DOHH2 (cell line): ENCODE data around the gene MDM1.

ENCODE experiments used
- H3F3A ChIP-seq: fragments of 200-600 bp; sonication (generic), shearing (Covaris generic); 2 replicates; pipeline ENCODE4 v1.6.0; 2016; ENCODE audit warnings: antibody characterized with exemption, mild to moderate bottlenecking; ENCODE audit not compliant: control insufficient read depth, insufficient read depth
- H3K27ac ChIP-seq: fragments of 200-600 bp; sonication (generic); 2 replicates; pipeline ENCODE4 v1.5.1; 2014; ENCODE audit warnings: low read depth, mild to moderate bottlenecking, low read length, moderate library complexity
- H3K27me3 ChIP-seq: fragments of 200-600 bp; sonication (generic); 2 replicates; pipeline ENCODE4 v1.6.1; 2014; ENCODE audit warnings: mild to moderate bottlenecking, low read length, mixed read lengths; ENCODE audit not compliant: control insufficient read depth
- H3K36me3 ChIP-seq: fragments of 200-600 bp; sonication (generic); 2 replicates; pipeline ENCODE4 v1.6.1; 2014; ENCODE audit warnings: mild to moderate bottlenecking, low read length, moderate library complexity, mixed read lengths; ENCODE audit not compliant: control insufficient read depth
- H3K4me1 ChIP-seq: fragments of 200-600 bp; sonication (generic); 2 replicates; pipeline ENCODE4 v1.6.1; 2014; ENCODE audit warnings: mild to moderate bottlenecking, low read length, mixed read lengths; ENCODE audit not compliant: control insufficient read depth
- H3K4me2 ChIP-seq: fragments of 200-600 bp; sonication (generic); 2 replicates; pipeline ENCODE4 v1.6.0; 2014; ENCODE audit warnings: mild to moderate bottlenecking, low read length, moderate library complexity
- H3K4me3 ChIP-seq: fragments of 200-600 bp; sonication (generic); 2 replicates; pipeline ENCODE4 v1.5.1; 2014; ENCODE audit warnings: mild to moderate bottlenecking, low read length, mixed read lengths
- H3K79me2 ChIP-seq: fragments of 200-600 bp; sonication (generic); 2 replicates; pipeline ENCODE4 v1.6.1; 2014; ENCODE audit warnings: mild to moderate bottlenecking, low read length, mixed read lengths; ENCODE audit not compliant: control insufficient read depth
- H3K9me2 ChIP-seq: fragments of 200-600 bp; sonication (generic); replicated peaks from 2 replicates; pipeline ENCODE4 v1.6.1; 2014; ENCODE audit warnings: mild to moderate bottlenecking, low read length, mixed read lengths; ENCODE audit not compliant: control insufficient read depth
- H3K9me3 ChIP-seq: fragments of 200-600 bp; sonication (generic); 2 replicates; pipeline ENCODE4 v1.6.1; 2014; ENCODE audit warnings: antibody characterized with exemption, low read length, mixed read lengths; ENCODE audit not compliant: control insufficient read depth, insufficient read depth
- H4K20me1 ChIP-seq: fragments of 200-600 bp; sonication (generic); 2 replicates; pipeline ENCODE4 v1.6.0; 2014; ENCODE audit warnings: low read depth, mild to moderate bottlenecking, antibody characterized with exemption, low read length, moderate library complexity; ENCODE audit not compliant: control insufficient read depth, insufficient read depth
- EZH2phosphoT487 ChIP-seq: fragments of 200-600 bp; sonication (generic); IDR thresholded peaks from 2 replicates; pipeline ENCODE4 v1.6.1; 2017; ENCODE audit warnings: borderline replicate concordance, mild to moderate bottlenecking, antibody characterized with exemption, low read length, moderate library complexity, mixed read lengths
- TF ChIP-seq, protein P1 (sequence below): fragments of 200-600 bp; sonication (generic); IDR thresholded peaks from one replicate; pipeline ENCODE4 v1.5.1; 2014; ENCODE audit warnings: antibody characterized with exemption, mild to moderate bottlenecking, low read depth, low read length; ENCODE audit not compliant: poor library complexity, severe bottlenecking

The MDM1 gene

DNA sequence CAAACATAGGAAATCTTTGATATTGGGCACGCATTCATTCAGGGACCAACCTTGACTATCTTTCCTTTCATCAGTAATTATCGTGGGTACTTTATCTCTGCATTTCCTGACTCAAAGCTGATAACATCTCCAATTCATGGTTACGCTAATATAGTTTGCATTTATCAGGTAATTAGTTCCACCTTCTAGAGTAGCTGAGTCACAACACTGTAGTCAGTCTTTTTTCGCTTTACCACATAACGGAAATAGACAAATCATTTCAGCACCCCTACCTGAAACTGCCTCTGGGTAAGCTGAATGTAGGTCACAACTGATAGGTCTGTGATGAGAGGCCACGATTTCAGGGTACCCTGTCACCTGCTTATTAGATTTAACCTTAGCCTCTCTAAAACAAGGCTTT, 42.0 kb downstream of the MDM1 start:
- Histone ChIP-seq H3F3A (no peaks in the 10 kb centered on the region), H3K79me2 (no peaks in the 10 kb centered on the region), H4K20me1 (no peaks in the 10 kb centered on the region), H3K4me3 (no peak overlapping the region), H3K27ac (no peak overlapping the region), H3K36me3 (no peaks in the 10 kb centered on the region; the same call in 1 of the 2 replicates), H3K9me3 (no peaks in the 10 kb centered on the region), H3K27me3 (no peaks in the 10 kb centered on the region), H3K4me2 (no peak overlapping the region), H3K9me2 (no peaks in the 10 kb centered on the region), H3K4me1 (no peaks in the 10 kb centered on the region)
- TF ChIP-seq EZH2phosphoT487, result no peak
- TF ChIP-seq, protein P1, sequence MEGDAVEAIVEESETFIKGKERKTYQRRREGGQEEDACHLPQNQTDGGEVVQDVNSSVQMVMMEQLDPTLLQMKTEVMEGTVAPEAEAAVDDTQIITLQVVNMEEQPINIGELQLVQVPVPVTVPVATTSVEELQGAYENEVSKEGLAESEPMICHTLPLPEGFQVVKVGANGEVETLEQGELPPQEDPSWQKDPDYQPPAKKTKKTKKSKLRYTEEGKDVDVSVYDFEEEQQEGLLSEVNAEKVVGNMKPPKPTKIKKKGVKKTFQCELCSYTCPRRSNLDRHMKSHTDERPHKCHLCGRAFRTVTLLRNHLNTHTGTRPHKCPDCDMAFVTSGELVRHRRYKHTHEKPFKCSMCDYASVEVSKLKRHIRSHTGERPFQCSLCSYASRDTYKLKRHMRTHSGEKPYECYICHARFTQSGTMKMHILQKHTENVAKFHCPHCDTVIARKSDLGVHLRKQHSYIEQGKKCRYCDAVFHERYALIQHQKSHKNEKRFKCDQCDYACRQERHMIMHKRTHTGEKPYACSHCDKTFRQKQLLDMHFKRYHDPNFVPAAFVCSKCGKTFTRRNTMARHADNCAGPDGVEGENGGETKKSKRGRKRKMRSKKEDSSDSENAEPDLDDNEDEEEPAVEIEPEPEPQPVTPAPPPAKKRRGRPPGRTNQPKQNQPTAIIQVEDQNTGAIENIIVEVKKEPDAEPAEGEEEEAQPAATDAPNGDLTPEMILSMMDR, result no peak

DNA sequence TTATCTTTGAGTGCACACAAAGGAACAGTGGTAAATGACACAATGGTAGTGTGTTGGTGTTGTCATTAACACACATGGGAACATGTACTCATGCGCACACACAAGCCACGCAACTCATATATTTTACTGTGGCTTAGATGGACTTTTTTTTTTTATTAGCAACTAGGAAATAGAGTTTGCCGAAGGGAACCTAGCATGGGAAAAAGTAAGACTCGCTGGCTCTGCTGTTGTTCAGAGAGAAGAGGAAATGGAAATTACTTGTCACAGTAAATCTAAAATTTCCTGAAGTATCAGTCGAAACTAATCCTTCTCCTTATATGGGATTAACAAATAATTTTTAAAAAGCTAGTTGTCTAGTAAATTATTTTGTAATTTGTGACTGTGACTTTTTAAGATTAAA, 45.1 kb downstream of the MDM1 start:
- no peaks in the 10 kb centered on the region for H3K9me2 ChIP-seq
- H3F3A ChIP-seq, result no peaks in the 10 kb centered on the region
- no peaks in the 10 kb centered on the region for H3K9me3 ChIP-seq
- no peak overlapping the region for H3K27ac ChIP-seq
- no peak overlapping the region for H3K4me2 ChIP-seq
- H3K4me1 ChIP-seq, result no peaks in the 10 kb centered on the region
- no peaks in the 10 kb centered on the region for H3K79me2 ChIP-seq
- H3K27me3 ChIP-seq, result peaks cover 3% of the 10 kb centered on the region; the same call in 1 of the 2 replicates
- TF ChIP-seq, protein P1, result no peak
- no peaks in the 10 kb centered on the region for H3K36me3 ChIP-seq
- H4K20me1 ChIP-seq, result no peaks in the 10 kb centered on the region
- H3K4me3 ChIP-seq, result no peak overlapping the region

DNA sequence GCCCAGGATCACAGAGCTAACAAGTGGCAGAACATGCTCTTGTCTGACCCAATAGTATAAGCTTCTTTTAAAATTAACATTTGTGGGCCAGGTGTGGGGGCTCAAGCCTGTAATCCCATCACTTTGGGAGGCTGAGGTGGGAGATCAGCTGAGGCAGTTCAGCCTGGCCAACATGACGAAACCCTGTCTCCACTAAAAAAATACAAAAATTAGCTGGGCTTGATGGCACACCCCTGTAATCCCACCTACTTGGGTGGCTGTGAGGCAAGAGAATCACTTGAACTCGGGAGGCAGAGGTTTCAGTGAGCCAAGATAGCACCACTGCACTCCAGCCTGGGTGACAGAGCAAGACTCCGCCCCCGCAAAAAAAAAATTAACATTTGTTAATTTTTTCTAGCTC, 45.8 kb downstream of the MDM1 start:
- H4K20me1 ChIP-seq, result no peaks in the 10 kb centered on the region
- no peaks in the 10 kb centered on the region for H3K9me2 ChIP-seq
- peaks cover 3% of the 10 kb centered on the region; the same call in 1 of the 2 replicates for H3K27me3 ChIP-seq
- no peaks in the 10 kb centered on the region for H3K79me2 ChIP-seq
- no peaks in the 10 kb centered on the region for H3K4me1 ChIP-seq
- no peaks in the 10 kb centered on the region for H3K36me3 ChIP-seq
- TF ChIP-seq EZH2phosphoT487, result no peak
- TF ChIP-seq, protein P1, result no peak
- no peaks in the 10 kb centered on the region for H3F3A ChIP-seq
- no peaks in the 10 kb centered on the region for H3K9me3 ChIP-seq
- no peak overlapping the region for H3K27ac ChIP-seq
- no peak overlapping the region for H3K4me3 ChIP-seq
- H3K4me2 ChIP-seq, result no peak overlapping the region

DNA sequence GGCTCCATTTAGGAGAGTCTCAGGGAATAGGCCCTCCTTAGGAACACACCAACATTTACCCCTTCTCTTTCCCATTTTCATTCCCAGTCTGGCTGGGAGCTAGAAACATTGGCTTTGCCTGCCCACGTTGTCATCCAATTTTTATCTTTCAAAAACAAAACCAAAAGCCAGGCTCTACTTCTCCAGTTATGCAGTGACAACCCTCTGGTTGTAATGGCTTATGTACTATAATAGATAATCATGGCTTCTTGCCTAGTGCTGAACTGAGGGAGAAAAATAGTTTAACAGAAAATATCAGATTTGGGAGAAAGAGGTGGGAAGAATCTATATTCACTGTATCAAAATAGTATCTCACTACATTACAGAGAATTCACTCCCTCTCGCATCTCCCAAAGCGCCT, 46.6 kb downstream of the MDM1 start:
- Histone ChIP-seq H4K20me1 (no peaks in the 10 kb centered on the region), H3K36me3 (no peaks in the 10 kb centered on the region), H3K4me3 (no peak overlapping the region), H3F3A (no peaks in the 10 kb centered on the region), H3K9me3 (no peaks in the 10 kb centered on the region), H3K79me2 (no peaks in the 10 kb centered on the region), H3K4me1 (no peaks in the 10 kb centered on the region), H3K27me3 (peaks cover 3% of the 10 kb centered on the region; the same call in 1 of the 2 replicates), H3K27ac (no peak overlapping the region), H3K4me2 (no peak overlapping the region), H3K9me2 (no peaks in the 10 kb centered on the region)
- TF ChIP-seq EZH2phosphoT487, result no peak
- TF ChIP-seq, protein P1, result no peak
